PC-9 (cell line): Measurements from ENCODE around the gene UBE2E2. TPM values are rescaled to one million over a fixed set of nuclear protein-coding genes. Genes with fewer than 3 reads are reported as not detected.

Experiments used
- BruUV-seq: library from RNA; stranded (reverse); fragments of 400-500 nt; replicated peaks from 2 replicates; lab custom pipeline; 2021; lab: Mats Ljungman, UMichigan
- CTCF ChIA-PET: fragments of 300-600 bp; sonication (Branson Sonifier 250); formaldehyde crosslinking; loops from one replicate; lab custom pipeline; 2022; ENCODE audit warnings: antibody characterized with exemption; lab: Charles Lee
- POLR2A ChIA-PET: fragments of 300-600 bp; sonication (Branson Sonifier 250); formaldehyde crosslinking; loops from one replicate; lab custom pipeline; 2022; ENCODE audit warnings: antibody characterized with exemption; ENCODE audit not compliant: unreplicated experiment; lab: Charles Lee
- DNase-seq, 2 experiments: peaks; one replicate each; pipeline versions ENCODE4 v3.0.0 to v3.0.0-alpha.2; 2015 to 2022; ENCODE audit warnings: mixed read lengths in 1 of 2
- H2AFZ ChIP-seq: fragments of 200-600 bp; sonication (generic); 2 replicates; pipeline ENCODE4 v1.8.1; 2017; ENCODE audit warnings: antibody characterized with exemption
- H3F3A ChIP-seq: fragments of 200-600 bp; sonication (generic); 2 replicates; pipeline ENCODE4 v1.8.1; 2017; ENCODE audit warnings: antibody characterized with exemption, mild to moderate bottlenecking, low read depth; ENCODE audit not compliant: insufficient read depth
- H3K27ac ChIP-seq: fragments of 200-600 bp; sonication (generic); 2 replicates; pipeline ENCODE4 v1.6.1; 2016; ENCODE audit warnings: mixed run types
- H3K27me3 ChIP-seq: fragments of 200-600 bp; sonication (generic); 2 replicates; pipeline ENCODE4 v1.6.1; 2016; ENCODE audit warnings: low read depth, mixed run types; ENCODE audit not compliant: insufficient read depth
- H3K36me3 ChIP-seq: fragments of 200-600 bp; sonication (generic); 2 replicates; pipeline ENCODE4 v1.6.1; 2016; ENCODE audit warnings: low read depth, mixed run types
- H3K4me1 ChIP-seq: fragments of 200-600 bp; sonication (generic); replicated peaks from 2 replicates; pipeline ENCODE4 v1.6.1; 2016; ENCODE audit warnings: mixed run types; ENCODE audit not compliant: insufficient read depth
- H3K4me2 ChIP-seq: fragments of 200-600 bp; sonication (generic); 2 replicates; pipeline ENCODE4 v1.6.1; 2017; ENCODE audit warnings: mixed run types
- H3K4me3 ChIP-seq: fragments of 200-600 bp; sonication (generic); 2 replicates; pipeline ENCODE4 v1.6.1; 2016; ENCODE audit warnings: mixed run types
- H3K79me2 ChIP-seq: fragments of 200-600 bp; sonication (generic); 2 replicates; pipeline ENCODE4 v1.6.1; 2017; ENCODE audit warnings: low read depth, mixed run types
- H3K9me2 ChIP-seq: fragments of 200-600 bp; sonication (generic); 2 replicates; pipeline ENCODE4 v1.8.1; 2017; ENCODE audit warnings: mild to moderate bottlenecking; ENCODE audit not compliant: insufficient read depth
- H3K9me3 ChIP-seq: fragments of 200-600 bp; sonication (generic); 2 replicates; pipeline ENCODE4 v1.8.1; 2016; ENCODE audit warnings: low read depth; ENCODE audit not compliant: insufficient read depth
- H4K20me1 ChIP-seq: fragments of 200-600 bp; sonication (generic); 2 replicates; pipeline ENCODE4 v1.8.1; 2017; ENCODE audit not compliant: insufficient read depth
- CTCF ChIP-seq: fragments of 200-600 bp; sonication (generic); conservative IDR thresholded peaks from 2 replicates; pipeline ENCODE4 v1.6.1; 2017; ENCODE audit warnings: mixed run types, antibody characterized with exemption, mild to moderate bottlenecking, moderate library complexity
- EZH2 ChIP-seq: fragments of 200-600 bp; sonication (generic); IDR thresholded peaks from 2 replicates; pipeline ENCODE4 v1.8.0; 2017; ENCODE audit warnings: antibody characterized with exemption, low read depth
- intact Hi-C: fragments of 100-400 bp; cut with micrococcal nuclease; formaldehyde crosslinking; loops from one replicate; pipeline ENCODE4 v1.10.0; 2022; ENCODE audit not compliant: unreplicated experiment
- total RNA-seq: library from RNA; stranded (reverse); gene quantifications from 2 replicates; pipeline ENCODE4 v1.2.3, GENCODE V29; 2021

Gene UBE2E2
- total RNA-seq, 1 experiment from 2014 or later = 48.7 TPM

GRCh38 chr3:23376516-23377248 is 173.6 kb downstream of the UBE2E2 start:
- TF ChIP-seq EZH2 (no peak), CTCF (no peak)
- Histone ChIP-seq H3K9me3 (no peaks in the 10 kb centered on the region), H3K27me3 (no peaks in the 10 kb centered on the region), H3F3A (no peaks in the 10 kb centered on the region), H3K36me3 (no peaks in the 10 kb centered on the region), H2AFZ (no peak overlapping the region), H3K4me1 (no peaks in the 10 kb centered on the region), H3K9me2 (no peaks in the 10 kb centered on the region), H4K20me1 (peaks cover 5% of the 10 kb centered on the region), H3K79me2 (peaks cover 4% of the 10 kb centered on the region; the same call in 1 of the 2 replicates), H3K4me2 (no peak overlapping the region), H3K4me3 (no peak overlapping the region), H3K27ac (no peak overlapping the region)
- BruUV-seq = no TSS peak
- intact Hi-C loops = no loop called here
- no peak for DNase-seq
- ChIA-PET CTCF (no interaction called here), POLR2A (no interaction called here)

- POLR2A ChIA-PET = no interaction called here
- DNase-seq = no peak
- H3K4me2 ChIP-seq = no peak overlapping the region
- H3K27me3 ChIP-seq = no peaks in the 10 kb centered on the region
- H2AFZ ChIP-seq = no peak overlapping the region
- H3K9me2 ChIP-seq = no peaks in the 10 kb centered on the region
- CTCF ChIA-PET = no interaction called here
- intact Hi-C loops = no loop called here
- no peaks in the 10 kb centered on the region for H3K36me3 ChIP-seq
- H3K79me2 ChIP-seq = peaks cover 4% of the 10 kb centered on the region; the same call in 1 of the 2 replicates
- H3K9me3 ChIP-seq = no peaks in the 10 kb centered on the region
- BruUV-seq = no TSS peak
- no peaks in the 10 kb centered on the region for H3K4me1 ChIP-seq
- H4K20me1 ChIP-seq = peaks cover 5% of the 10 kb centered on the region
- no peak overlapping the region for H3K4me3 ChIP-seq
- H3K27ac ChIP-seq = no peak overlapping the region
- TF ChIP-seq EZH2 = no peak
- no peak for TF ChIP-seq CTCF
- no peaks in the 10 kb centered on the region for H3F3A ChIP-seq
Observed at GRCh38 chr3:23377928-23378672, 175.0 kb downstream of the UBE2E2 start.

- H3K4me2 ChIP-seq = no peak overlapping the region
- H3K9me3 ChIP-seq = no peaks in the 10 kb centered on the region
- no peaks in the 10 kb centered on the region for H3K4me1 ChIP-seq
- POLR2A ChIA-PET = interaction anchor here (0.6 kb wide), 1 partner anchor 238 kb away, joined by 4 read pairs; no protein-coding TSS in a partner anchor
- CTCF ChIA-PET = no interaction called here
- H3K79me2 ChIP-seq = peaks cover 10% of the 10 kb centered on the region; the same call in 1 of the 2 replicates
- TF ChIP-seq CTCF (no peak), EZH2 (no peak)
- H2AFZ ChIP-seq = no peak overlapping the region
- no peaks in the 10 kb centered on the region for H3F3A ChIP-seq
- peaks cover 5% of the 10 kb centered on the region for H4K20me1 ChIP-seq
- H3K9me2 ChIP-seq = no peaks in the 10 kb centered on the region
- DNase-seq = no peak
- H3K27me3 ChIP-seq = no peaks in the 10 kb centered on the region
- intact Hi-C loops = no loop called here
- no peak overlapping the region for H3K27ac ChIP-seq
- BruUV-seq = no TSS peak
- H3K36me3 ChIP-seq = no peaks in the 10 kb centered on the region
- no peak overlapping the region for H3K4me3 ChIP-seq
Observed at GRCh38 chr3:23383875-23384274, 180.7 kb downstream of the UBE2E2 start.
